Stomach (tissue), 9 donors: ENCODE data around the gene KIF2C. TPM values are rescaled to one million over a fixed set of nuclear protein-coding genes. Genes with fewer than 3 reads are reported as not detected.
"Not testable (repeated sequence)": the region's sequence is repeated elsewhere in the genome, so short reads cannot be mapped to it uniquely, and the experiment has no call there.

Source experiments
- DNase-seq, 2 donors: peaks; one replicate each; pipeline versions ENCODE4 v3.0.0 to v3.0.0-alpha.2; 2013 to 2019
- H3K27ac ChIP-seq, 5 donors: fragments of 200-600 bp in 4 of 5; sonication (generic) in 4 of 5; one replicate each; pipeline ENCODE4 v1.5.1; 2013 to 2019; ENCODE audit warnings: mild to moderate bottlenecking in 1 of 5, moderate library complexity in 1 of 5
- H3K27me3 ChIP-seq, 3 donors: fragments of 200-600 bp; sonication (generic); one replicate each; pipeline ENCODE4 v1.5.1; 2017 to 2019; ENCODE audit warnings: mixed run types in 1 of 3
- H3K36me3 ChIP-seq, 4 donors: fragments of 200-600 bp; sonication (generic); 1 replicate in 3 of 4; 2 replicates in 1 of 4; pipeline ENCODE4 v1.5.1; 2016 to 2019
- H3K4me1 ChIP-seq, 4 donors: fragments of 200-600 bp; sonication (generic); one replicate each; pipeline ENCODE4 v1.5.1; 2016 to 2019
- H3K4me3 ChIP-seq, 4 donors: fragments of 200-600 bp; sonication (generic) in 3 of 4; one replicate each; pipeline ENCODE4 v1.5.1; 2016 to 2019; ENCODE audit warnings: mild to moderate bottlenecking in 1 of 4
- H3K9me3 ChIP-seq, 4 donors: fragments of 200-600 bp; sonication (generic); one replicate each; pipeline ENCODE4 v1.5.1; 2016 to 2019
- CTCF ChIP-seq, 7 experiments: fragments of 450-650 bp in 4 of 7; fragments of 200-600 bp in 3 of 7; sonication (generic) in 3 of 7; IDR thresholded peaks; one replicate each; pipeline ENCODE4 v1.5.1; 2016 to 2019; ENCODE audit warnings: antibody characterized with exemption in 7 of 7, control low read depth in 2 of 7, mild to moderate bottlenecking in 1 of 7
- EP300 ChIP-seq: sonication (generic); formaldehyde crosslinking; IDR thresholded peaks from one replicate; pipeline ENCODE4 v1.6.1; 2017; ENCODE audit warnings: antibody characterized with exemption
- POLR2A ChIP-seq, 4 donors: fragments of 450-650 bp; IDR thresholded peaks; one replicate each; pipeline ENCODE4 v1.6.1; 2016; ENCODE audit warnings: antibody characterized with exemption in 4 of 4, control low read depth in 2 of 4, mild to moderate bottlenecking in 1 of 4, moderate library complexity in 1 of 4
- POLR2AphosphoS5 ChIP-seq, 3 donors: sonication (generic); formaldehyde crosslinking; IDR thresholded peaks; one replicate each; pipeline ENCODE4 v1.6.1; 2016; ENCODE audit warnings: antibody characterized with exemption in 3 of 3
- WGBS, 5 donors: extraction: QIAGEN DNeasy Blood & Tissue Kit in 3 of 5; methylation state at CpG; one replicate each; pipeline versions ENCODE4 v1.1.5 to v1.1.7; 2013 to 2018; 5-methylcytosine and 5-hydroxymethylcytosine counted together
- intact Hi-C: fragments of 100-400 bp; cut with DNase I; formaldehyde crosslinking; loops from one replicate; pipeline ENCODE4 v1.15.1; 2023; ENCODE audit warnings: low total_unique reads
- polyA plus RNA-seq, 3 donors: library from polyadenylated mRNA; stranded (reverse); fragments of 200-250 nt; gene quantifications; one replicate each; pipeline ENCODE4 v1.2.3, GENCODE V29; 2013
- total RNA-seq, 5 donors: library from RNA; depleted of rRNA; stranded (reverse); fragments of >200 nt; gene quantifications; one replicate each; pipeline versions ENCODE4 v1.1.0 to v1.2.3, GENCODE V29; 2014 to 2016
- donor health status: healthy with polysubstance abuse.
- donor health status: Bipolar disorder and iron deficiency.
- donor health status: healthy.

Gene KIF2C
- total and polyA plus RNA-seq, 8 donors = 1.4 to 34.8 (median 6.0) TPM

DNA sequence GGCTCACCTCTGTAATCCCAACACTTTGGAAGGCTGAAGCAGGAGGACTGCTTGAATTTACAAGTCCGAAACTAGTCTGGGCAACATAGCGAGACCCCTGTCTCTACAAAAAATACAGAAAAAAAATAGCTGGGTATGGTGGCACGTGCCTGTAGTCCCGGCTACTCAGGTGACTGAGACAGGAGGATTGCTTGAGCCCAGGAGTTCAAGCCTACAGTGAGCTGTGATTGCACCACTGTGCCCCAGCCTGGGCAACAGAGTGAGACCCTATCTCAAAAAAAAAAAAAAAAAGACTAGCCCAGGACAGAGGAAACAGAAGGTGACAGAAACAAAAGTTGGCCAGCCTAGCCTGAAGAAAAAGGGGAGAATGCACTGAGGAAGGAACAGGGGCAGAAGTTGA is 44.0 kb upstream of the KIF2C start:
- Histone ChIP-seq H3K9me3 (no peaks in the 10 kb centered on the region), H3K36me3 (no peaks in the 10 kb centered on the region), H3K27me3 (no peaks in the 10 kb centered on the region), H3K27ac (no peak overlapping the region), H3K4me1 (no peaks in the 10 kb centered on the region), H3K4me3 (no peak overlapping the region)
- intact Hi-C loops = no loop called here
- 89 to 97% (median 96%) methylated on average over 4 of the region's 4 CpGs for WGBS, 5 donors
- no peak for TF ChIP-seq EP300
- TF ChIP-seq POLR2AphosphoS5 (IDR thresholded peaks at IDR 0.05) = no peak
- TF ChIP-seq CTCF (IDR thresholded peaks at IDR 0.05) = no peak
- TF ChIP-seq POLR2A (IDR thresholded peaks at IDR 0.05) = no peak
- DNase-seq = no peak

GRCh38 chr1:44696101-44696500 is 43.5 kb upstream of the KIF2C start:
- Histone ChIP-seq H3K4me3 (no peak overlapping the region), H3K27me3 (no peaks in the 10 kb centered on the region), H3K4me1 (no peaks in the 10 kb centered on the region), H3K27ac (no peak overlapping the region), H3K36me3 (no peaks in the 10 kb centered on the region), H3K9me3 (no peaks in the 10 kb centered on the region)
- WGBS, 5 donors = 86 to 96% (median 89%) methylated on average over 3 of the region's 3 CpGs
- DNase-seq = no peak
- intact Hi-C loops = no loop called here
- TF ChIP-seq POLR2AphosphoS5 (IDR thresholded peaks at IDR 0.05) (no peak), CTCF (IDR thresholded peaks at IDR 0.05) (no peak), POLR2A (IDR thresholded peaks at IDR 0.05) (no peak), EP300 (no peak)

DNA sequence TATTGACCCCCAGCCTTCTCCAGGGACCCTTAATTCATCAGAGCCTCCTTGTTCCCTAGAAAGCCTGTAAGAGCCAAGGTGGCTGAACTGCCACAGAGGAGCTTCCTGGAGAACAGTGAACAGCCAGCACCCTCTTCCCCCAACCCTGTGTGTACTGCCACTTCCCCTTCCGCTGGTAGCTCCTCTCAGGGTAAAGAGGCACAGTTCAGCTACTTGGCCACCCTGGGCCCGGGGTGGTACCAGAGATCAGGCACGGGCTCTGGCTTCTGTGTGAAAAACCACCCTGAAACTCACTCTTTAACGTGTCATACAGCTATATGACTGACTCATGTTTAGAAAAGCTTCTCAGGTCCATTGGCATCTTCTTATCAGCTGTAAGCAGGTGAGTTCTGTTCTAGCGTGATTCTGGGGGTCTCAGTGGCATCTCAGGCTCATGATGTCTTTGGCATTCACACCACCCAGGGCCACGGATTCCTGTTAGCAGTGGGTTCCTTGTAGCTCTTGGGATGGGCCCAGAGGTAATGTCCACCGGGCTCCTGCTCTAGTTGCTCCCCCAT is 42.8 kb upstream of the KIF2C start:
- Histone ChIP-seq H3K4me1 (no peaks in the 10 kb centered on the region), H3K36me3 (no peaks in the 10 kb centered on the region), H3K4me3 (no peak overlapping the region), H3K27me3 (no peaks in the 10 kb centered on the region), H3K9me3 (no peaks in the 10 kb centered on the region), H3K27ac (no peak overlapping the region)
- WGBS, 5 donors = 64 to 80% (median 73%) methylated on average over 6 to 7 of the region's 7 CpGs
- intact Hi-C loops = no loop called here
- no peak for DNase-seq
- TF ChIP-seq POLR2AphosphoS5 (IDR thresholded peaks at IDR 0.05) = no peak
- TF ChIP-seq POLR2A (IDR thresholded peaks at IDR 0.05) = no peak
- TF ChIP-seq CTCF (IDR thresholded peaks at IDR 0.05) = no peak
- no peak for TF ChIP-seq EP300

DNA sequence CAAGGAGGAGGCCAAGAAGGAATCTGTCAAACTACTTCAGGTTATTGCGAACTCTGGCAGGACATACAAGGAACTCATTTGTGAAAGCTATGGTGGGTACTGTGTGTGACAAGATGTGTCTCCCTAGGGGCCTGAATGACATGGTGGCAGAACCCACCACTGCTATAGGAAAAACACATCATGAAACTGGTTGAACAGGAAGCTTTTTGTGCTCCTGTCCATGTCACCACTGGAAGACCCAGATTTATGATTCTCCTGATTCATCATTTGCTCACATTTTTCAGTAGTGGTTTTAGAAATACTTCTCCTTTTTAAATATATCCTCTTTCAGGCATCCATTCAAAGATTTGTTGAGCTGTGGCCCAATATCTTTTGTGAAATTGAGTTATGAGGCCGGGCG is 41.5 kb upstream of the KIF2C start:
- intact Hi-C loops = no loop called here

GRCh38 chr1:44699375-44699774 is 40.3 kb upstream of the KIF2C start:
- H3K4me3 ChIP-seq, H3K27ac ChIP-seq, intact Hi-C loops, H3K9me3 ChIP-seq, H3K4me1 ChIP-seq, H3K27me3 ChIP-seq, DNase-seq, H3K36me3 ChIP-seq: not testable (repeated sequence)
- WGBS, 5 donors = 90 to 97% (median 91%) methylated on average over 9 of the region's 9 CpGs

More for the DNA sequence above, 41.5 kb upstream of the KIF2C start:
- DNase-seq = no peak
- Histone ChIP-seq H3K27me3 (no peaks in the 10 kb centered on the region), H3K4me1 (no peaks in the 10 kb centered on the region), H3K27ac (no peak overlapping the region), H3K9me3 (no peaks in the 10 kb centered on the region), H3K4me3 (no peak overlapping the region), H3K36me3 (no peaks in the 10 kb centered on the region)
- WGBS, 5 donors = 91 to 99% (median 92%) methylated on average over 3 of the region's 3 CpGs
- TF ChIP-seq CTCF (IDR thresholded peaks at IDR 0.05) (no peak), EP300 (no peak), POLR2AphosphoS5 (IDR thresholded peaks at IDR 0.05) (no peak), POLR2A (IDR thresholded peaks at IDR 0.05) (no peak)
